ENCODE measurements around the gene KLHL21.
"Not testable (repeated sequence)": the region's sequence is repeated elsewhere in the genome, so short reads cannot be mapped to it uniquely, and the experiment has no call there.

Gene KLHL21

GRCh38 chr1:6581561-6582305 lies 20.9 kb downstream of the KLHL21 start:
- no peak for DNase-seq

- no peak for DNase-seq
Observed at GRCh38 chr1:6580593-6581409, 21.9 kb downstream of the KLHL21 start.

GRCh38 chr1:6580119-6580592 lies 22.5 kb downstream of the KLHL21 start:
- DNase-seq = no peak

- peak; percentile 95 for DNase-seq
Observed at GRCh38 chr1:6579374-6580118, 23.1 kb downstream of the KLHL21 start, which contains the start of gene ZBTB48. Gene ZBTB48 (plus strand): TSS chr1:6579994. CDS start chr1:6580610, 616 bp downstream.

GRCh38 chr1:6578624-6579373 lies 23.9 kb downstream of the KLHL21 start:
- no peak for DNase-seq

GRCh38 chr1:6577831-6578525 lies 24.7 kb downstream of the KLHL21 start:
- DNase-seq = no peak

GRCh38 chr1:6574818-6575217 lies 27.9 kb downstream of the KLHL21 start:
- DNase-seq = no peak

GRCh38 chr1:6574025-6574620 lies 28.5 kb downstream of the KLHL21 start:
- DNase-seq = no peak

GRCh38 chr1:6572653-6573383 lies 29.9 kb downstream of the KLHL21 start:
- no peak for DNase-seq

GRCh38 chr1:6570987-6571386 lies 31.7 kb downstream of the KLHL21 start:
- DNase-seq = no peak

- no peak for DNase-seq
Observed at GRCh38 chr1:6570100-6570499, 32.6 kb downstream of the KLHL21 start.

- no peak for DNase-seq
Observed at GRCh38 chr1:6569033-6569432, 33.6 kb downstream of the KLHL21 start.

- DNase-seq = no peak
Observed at GRCh38 chr1:6560267-6560666, 42.4 kb downstream of the KLHL21 start.

- not testable (repeated sequence) for DNase-seq
Observed at GRCh38 chr1:6559161-6559560, 43.5 kb downstream of the KLHL21 start.

- no peak for DNase-seq
Observed at GRCh38 chr1:6557597-6557996, 45.1 kb downstream of the KLHL21 start.

- DNase-seq = no peak
Observed at GRCh38 chr1:6554907-6555778, 47.5 kb downstream of the KLHL21 start, which contains the start of gene TAS1R1. Gene TAS1R1 (plus strand): TSS chr1:6555307. CDS start chr1:6555374, 67 bp downstream.

- peak; percentile 95 for DNase-seq
Observed at GRCh38 chr1:6554031-6554906, 48.4 kb downstream of the KLHL21 start, which contains the start of gene NOL9. Gene NOL9 (minus strand): TSS chr1:6554513. CDS start chr1:6554502, 11 bp downstream.

GRCh38 chr1:6547301-6547700 lies 55.4 kb downstream of the KLHL21 start:
- no peak for DNase-seq
